Measurements from ENCODE around the gene CNTN6.

- TF ChIP-seq POLR2A (IDR thresholded peaks at IDR 0.05; ENCODE audit: low read depth, low read length) (no peak), POLR2AphosphoS5 (IDR thresholded peaks at IDR 0.05; ENCODE audit: low read depth, low read length) (no peak), TAF1 (IDR thresholded peaks at IDR 0.05; ENCODE audit: low read depth, low read length) (no peak), PAX5 (IDR thresholded peaks at IDR 0.05; ENCODE audit: insufficient read depth, low read length, severe bottlenecking) (no peak), SPI1 (IDR thresholded peaks at IDR 0.05; ENCODE audit: low read depth, low read length) (no peak), POU2F2 (IDR thresholded peaks at IDR 0.05; ENCODE audit: low read depth, low read length) (no peak)
Measured at GRCh38 chr3:1326546-1326945, 233.7 kb downstream of the CNTN6 start.

Measured in GM12891 (cell line).